CD14-positive monocyte (primary cell): ENCODE results near the gene HCCS. TPM values are rescaled to one million over a fixed set of nuclear protein-coding genes. Genes with fewer than 3 reads are reported as not detected.

ENCODE experiments used
- DNase-seq, 3 donors: peaks; one replicate each; pipeline ENCODE4 v3.0.0-alpha.2; 2011 to 2022
- H2AFZ ChIP-seq: 2 replicates; pipeline ENCODE4 v1.6.0; 2012; ENCODE audit warnings: mild to moderate bottlenecking, low read depth, low read length, inconsistent platforms; ENCODE audit not compliant: insufficient read depth, poor library complexity, severe bottlenecking
- H3K27ac ChIP-seq, 2 donors: 1 replicate in 1 of 2; 2 replicates in 1 of 2; pipeline ENCODE4 v1.5.1; 2012 to 2013; ENCODE audit warnings: low read length in 2 of 2, control low read depth in 1 of 2, inconsistent platforms in 1 of 2, low read depth in 1 of 2, mild to moderate bottlenecking in 1 of 2
- H3K27me3 ChIP-seq, 2 donors: one replicate each; pipeline versions ENCODE4 v1.6.0 to v1.6.1; 2011 to 2013; ENCODE audit warnings: low read length in 2 of 2; ENCODE audit not compliant: control insufficient read depth in 2 of 2, insufficient read depth in 2 of 2
- H3K36me3 ChIP-seq, 2 donors: replicated peaks in 1 of 2; 1 replicate in 1 of 2; 2 replicates in 1 of 2; pipeline versions ENCODE4 v1.5.1 to v1.6.1; 2012 to 2013; ENCODE audit warnings: low read length in 2 of 2, control low read depth in 1 of 2, inconsistent platforms in 1 of 2, mild to moderate bottlenecking in 1 of 2; ENCODE audit not compliant: insufficient read depth in 2 of 2, control insufficient read depth in 1 of 2
- H3K4me1 ChIP-seq, 2 donors: 1 replicate in 1 of 2; 2 replicates in 1 of 2; pipeline versions ENCODE4 v1.5.1 to v1.6.1; 2012 to 2013; ENCODE audit warnings: low read length in 2 of 2, control low read depth in 1 of 2, inconsistent platforms in 1 of 2, mild to moderate bottlenecking in 1 of 2, moderate library complexity in 1 of 2; ENCODE audit not compliant: insufficient read depth in 2 of 2, control insufficient read depth in 1 of 2
- H3K4me2 ChIP-seq: replicated peaks from 2 replicates; pipeline ENCODE3; 2012; ENCODE audit warnings: low read length, moderate library complexity, mild to moderate bottlenecking; ENCODE audit not compliant: poor library complexity, severe bottlenecking; ENCODE audit errors: extremely low read depth
- H3K4me3 ChIP-seq, 3 experiments: fragments of 200-600 bp in 1 of 3; sonication (generic) in 1 of 3; replicated peaks in 1 of 3; 1 replicate in 2 of 3; 2 replicates in 1 of 3; pipeline ENCODE4 v1.5.1; 2011 to 2013; ENCODE audit warnings: low read length in 3 of 3, mild to moderate bottlenecking in 3 of 3, control low read depth in 2 of 3, low read depth in 2 of 3, inconsistent platforms in 1 of 3, moderate library complexity in 1 of 3
- H3K79me2 ChIP-seq: 2 replicates; pipeline ENCODE4 v1.6.0; 2012; ENCODE audit warnings: mild to moderate bottlenecking, control low read depth, inconsistent platforms, low read length, moderate library complexity; ENCODE audit not compliant: insufficient read depth
- H3K9ac ChIP-seq: 2 replicates; pipeline ENCODE4 v1.6.0; 2017; ENCODE audit warnings: low read length, mild to moderate bottlenecking; ENCODE audit not compliant: insufficient read depth, poor library complexity, severe bottlenecking
- H3K9me3 ChIP-seq, 2 donors: replicated peaks in 1 of 2; 1 replicate in 1 of 2; 2 replicates in 1 of 2; pipeline versions ENCODE4 v1.5.1 to v1.6.1; 2012 to 2013; ENCODE audit warnings: low read length in 2 of 2, control low read depth in 1 of 2; ENCODE audit not compliant: control insufficient read depth in 1 of 2, insufficient read depth in 1 of 2
- H4K20me1 ChIP-seq: 2 replicates; pipeline ENCODE4 v1.6.0; 2012; ENCODE audit warnings: mild to moderate bottlenecking, low read length, control low read depth, moderate library complexity; ENCODE audit not compliant: insufficient read depth
- H3K27ac Mint-ChIP-seq, 7 donors: one replicate each; pipeline ENCODE4 v1.8.0; 2020; ENCODE audit warnings: mild to moderate bottlenecking in 7 of 7, mixed read lengths in 7 of 7, moderate library complexity in 6 of 7, inconsistent platforms in 2 of 7
- H3K27me3 Mint-ChIP-seq, 3 donors: one replicate each; pipeline ENCODE4 v1.8.0; 2021 to 2022; ENCODE audit warnings: low read depth in 3 of 3, mild to moderate bottlenecking in 3 of 3, mixed read lengths in 3 of 3, moderate library complexity in 3 of 3, inconsistent platforms in 1 of 3
- H3K36me3 Mint-ChIP-seq, 2 donors: one replicate each; pipeline ENCODE4 v1.8.0; 2020; ENCODE audit warnings: mixed read lengths in 2 of 2, inconsistent platforms in 1 of 2, mild to moderate bottlenecking in 1 of 2
- H3K4me1 Mint-ChIP-seq: one replicate; pipeline ENCODE4 v1.8.0; 2020; ENCODE audit warnings: mild to moderate bottlenecking, mixed read lengths
- H3K4me3 Mint-ChIP-seq, 2 donors: one replicate each; pipeline ENCODE4 v1.8.0; 2020; ENCODE audit warnings: mild to moderate bottlenecking in 2 of 2, mixed read lengths in 2 of 2, moderate library complexity in 1 of 2
- H3K9me3 Mint-ChIP-seq, 7 donors: one replicate each; pipeline ENCODE4 v1.8.0; 2020 to 2022; ENCODE audit warnings: mixed read lengths in 7 of 7, mild to moderate bottlenecking in 6 of 7, moderate library complexity in 6 of 7, inconsistent platforms in 2 of 7
- WGBS: methylation state at CpG from one replicate; pipeline ENCODE4 v1.1.5; 2013; ENCODE audit warnings: missing lambda C conversion rate; ENCODE audit not compliant: insufficient coverage; 5-methylcytosine and 5-hydroxymethylcytosine counted together
- intact Hi-C, 2 donors: fragments of 100-400 bp; cut with micrococcal nuclease; formaldehyde crosslinking; loops; one replicate each; pipeline versions ENCODE4 v1.15.0 to v1.15.1; 2023
- polyA plus RNA-seq, 3 donors: library from polyadenylated mRNA; depleted of rRNA in 1 of 3; unstranded in 2 of 3; stranded (reverse) in 1 of 3; fragments of 300-500 nt in 2 of 3; fragments of >200 nt in 1 of 3; fragmentation: Illumina TruSeq in 2 of 3; gene quantifications; 1 replicate in 2 of 3; 2 replicates in 1 of 3; pipeline ENCODE4 v1.2.3, GENCODE V29; 2012 to 2021
- TF ChIP-seq, protein P1 (sequence below): fragments of 200-600 bp; IDR thresholded peaks from one replicate; pipeline ENCODE4 v1.8.0; 2022; ENCODE audit warnings: antibody characterized with exemption, mild to moderate bottlenecking

Gene HCCS
- polyA plus RNA-seq, 3 donors, result 15.2 to 52.2 (median 38.9) TPM

DNA sequence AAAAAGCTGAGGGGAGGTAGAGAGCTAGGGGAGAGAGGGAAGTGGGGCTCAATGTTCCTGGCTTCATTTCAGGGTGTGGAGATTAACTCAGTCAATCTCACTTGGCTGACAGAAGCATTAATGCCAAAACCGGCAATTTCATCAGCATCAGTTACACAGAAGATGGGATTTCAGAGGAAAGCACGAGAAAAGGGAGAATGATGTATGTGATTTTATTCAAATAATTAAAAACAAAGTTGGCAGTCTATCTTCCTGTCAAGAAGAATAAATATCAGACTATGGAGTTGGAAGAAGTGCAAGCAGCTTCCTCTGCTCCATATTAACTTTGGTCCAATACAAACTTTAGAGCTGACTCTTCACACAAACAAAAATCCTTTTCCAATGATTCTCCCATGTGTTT is 29.6 kb upstream of the HCCS start:
- no peaks in the 10 kb centered on the region for H3K4me1 Mint-ChIP-seq
- Histone ChIP-seq H3K79me2 (no peaks in the 10 kb centered on the region), H2AFZ (no peak overlapping the region), H3K36me3 (no peaks in the 10 kb centered on the region), H3K27me3 (no peaks in the 10 kb centered on the region), H3K4me3 (no peak overlapping the region), H3K9ac (no peak overlapping the region), H3K4me2 (no peak overlapping the region), H4K20me1 (no peaks in the 10 kb centered on the region), H3K9me3 (peaks cover 0 to 4% of the 10 kb centered on the region in 2 donors), H3K4me1 (no peaks in the 10 kb centered on the region), H3K27ac (no peak overlapping the region)
- TF ChIP-seq, protein P1, sequence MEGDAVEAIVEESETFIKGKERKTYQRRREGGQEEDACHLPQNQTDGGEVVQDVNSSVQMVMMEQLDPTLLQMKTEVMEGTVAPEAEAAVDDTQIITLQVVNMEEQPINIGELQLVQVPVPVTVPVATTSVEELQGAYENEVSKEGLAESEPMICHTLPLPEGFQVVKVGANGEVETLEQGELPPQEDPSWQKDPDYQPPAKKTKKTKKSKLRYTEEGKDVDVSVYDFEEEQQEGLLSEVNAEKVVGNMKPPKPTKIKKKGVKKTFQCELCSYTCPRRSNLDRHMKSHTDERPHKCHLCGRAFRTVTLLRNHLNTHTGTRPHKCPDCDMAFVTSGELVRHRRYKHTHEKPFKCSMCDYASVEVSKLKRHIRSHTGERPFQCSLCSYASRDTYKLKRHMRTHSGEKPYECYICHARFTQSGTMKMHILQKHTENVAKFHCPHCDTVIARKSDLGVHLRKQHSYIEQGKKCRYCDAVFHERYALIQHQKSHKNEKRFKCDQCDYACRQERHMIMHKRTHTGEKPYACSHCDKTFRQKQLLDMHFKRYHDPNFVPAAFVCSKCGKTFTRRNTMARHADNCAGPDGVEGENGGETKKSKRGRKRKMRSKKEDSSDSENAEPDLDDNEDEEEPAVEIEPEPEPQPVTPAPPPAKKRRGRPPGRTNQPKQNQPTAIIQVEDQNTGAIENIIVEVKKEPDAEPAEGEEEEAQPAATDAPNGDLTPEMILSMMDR, result no peak
- no peak overlapping the region for H3K4me3 Mint-ChIP-seq
- intact Hi-C loops, result loop anchor here in 1 of 2 donors (2.0 kb wide), 1 partner anchor 29 kb away; no protein-coding TSS in a partner anchor
- peaks cover 0 to 2% (median 0%) of the 10 kb centered on the region in 3 donors for H3K27me3 Mint-ChIP-seq
- no peak overlapping the region for H3K27ac Mint-ChIP-seq
- H3K36me3 Mint-ChIP-seq, result no peaks in the 10 kb centered on the region
- no peak for DNase-seq
- WGBS, result no CpG with 5 or more reads among the region's 2 CpGs
- H3K9me3 Mint-ChIP-seq, result peaks cover 0 to 5% (median 3%) of the 10 kb centered on the region in 7 donors

DNA sequence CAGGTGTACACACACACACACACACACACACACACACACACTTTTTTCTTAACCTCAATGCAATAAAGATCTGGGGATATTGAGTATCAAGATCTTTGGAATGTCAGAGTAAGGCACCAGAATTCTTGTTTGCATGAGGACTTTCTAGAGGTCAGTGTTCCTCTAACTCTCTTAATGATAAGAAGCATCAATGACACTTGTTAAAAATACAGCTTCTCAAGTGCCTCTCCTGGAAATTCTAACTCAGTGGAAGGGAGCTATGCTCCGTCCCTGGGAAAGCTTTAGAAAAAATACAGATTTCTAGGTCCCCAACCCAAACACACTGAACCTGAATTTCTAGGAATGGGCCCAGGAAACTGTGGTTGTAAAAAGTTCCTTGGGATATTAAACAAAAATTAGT is 25.8 kb upstream of the HCCS start:
- Mint-ChIP-seq H3K4me3 (no peak overlapping the region), H3K27ac (no peak overlapping the region), H3K9me3 (peaks cover 2 to 13% (median 7%) of the 10 kb centered on the region in 7 donors), H3K36me3 (no peaks in the 10 kb centered on the region), H3K4me1 (no peaks in the 10 kb centered on the region), H3K27me3 (no peaks in the 10 kb centered on the region)
- intact Hi-C loops, result no loop called here
- H3K4me1 ChIP-seq, result no peaks in the 10 kb centered on the region
- H3K79me2 ChIP-seq, result no peaks in the 10 kb centered on the region
- no peak overlapping the region for H2AFZ ChIP-seq
- no peaks in the 10 kb centered on the region for H4K20me1 ChIP-seq
- no peaks in the 10 kb centered on the region for H3K27me3 ChIP-seq
- H3K4me2 ChIP-seq, result no peak overlapping the region
- DNase-seq, result no peak
- H3K9me3 ChIP-seq, result peaks cover 0 to 3% of the 10 kb centered on the region in 2 donors
- TF ChIP-seq, protein P1, result no peak
- no peak overlapping the region for H3K9ac ChIP-seq
- WGBS, result no CpG with 5 or more reads among the region's 1 CpG
- no peaks in the 10 kb centered on the region for H3K36me3 ChIP-seq
- no peak overlapping the region for H3K4me3 ChIP-seq
- no peak overlapping the region for H3K27ac ChIP-seq
